HEK293 (cell line): Measurements from ENCODE around the gene GUCY2D.

Experiments used
- TRIM28 ChIP-seq: IDR thresholded peaks from 2 replicates; pipeline ENCODE4 v1.6.1; 2011; ENCODE audit warnings: low read length, control low read depth, borderline replicate concordance
- ZNF558 ChIP-seq: fragments of 450-650 bp; formaldehyde crosslinking; IDR thresholded peaks from 2 replicates; pipeline ENCODE4 v1.5.1; 2016; ENCODE audit warnings: missing biosample characterization, missing genetic modification characterization
- TF ChIP-seq, protein P1 (sequence below): fragments of 450-650 bp; formaldehyde crosslinking; IDR thresholded peaks from 2 replicates; pipeline ENCODE4 v1.5.1; 2016; ENCODE audit warnings: missing biosample characterization, missing genetic modification characterization
- TF ChIP-seq, protein P2 (sequence below): fragments of 450-650 bp; formaldehyde crosslinking; IDR thresholded peaks from 2 replicates; pipeline ENCODE4 v1.5.1; 2016; ENCODE audit warnings: missing biosample characterization, missing genetic modification characterization

DNA sequence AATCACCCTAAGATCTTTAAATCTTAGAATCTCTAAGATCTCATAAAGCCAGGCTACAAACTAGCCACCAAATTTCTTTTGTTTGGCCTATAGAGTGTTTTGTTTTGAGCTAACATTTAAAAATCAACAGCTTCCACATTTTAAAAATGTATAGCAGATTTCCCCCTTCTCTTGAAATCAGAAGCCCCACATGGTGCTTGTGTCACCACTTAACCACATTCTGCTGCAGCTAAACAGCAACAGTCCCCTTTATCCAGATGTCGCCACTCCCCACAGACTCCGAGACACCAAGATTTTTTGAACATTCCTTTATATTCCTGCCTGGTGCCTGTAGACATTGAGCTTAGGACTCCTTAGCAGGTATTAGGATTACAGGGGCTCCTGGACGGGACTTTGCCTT, 16.0 kb downstream of the GUCY2D start:
- TF ChIP-seq, protein P1, sequence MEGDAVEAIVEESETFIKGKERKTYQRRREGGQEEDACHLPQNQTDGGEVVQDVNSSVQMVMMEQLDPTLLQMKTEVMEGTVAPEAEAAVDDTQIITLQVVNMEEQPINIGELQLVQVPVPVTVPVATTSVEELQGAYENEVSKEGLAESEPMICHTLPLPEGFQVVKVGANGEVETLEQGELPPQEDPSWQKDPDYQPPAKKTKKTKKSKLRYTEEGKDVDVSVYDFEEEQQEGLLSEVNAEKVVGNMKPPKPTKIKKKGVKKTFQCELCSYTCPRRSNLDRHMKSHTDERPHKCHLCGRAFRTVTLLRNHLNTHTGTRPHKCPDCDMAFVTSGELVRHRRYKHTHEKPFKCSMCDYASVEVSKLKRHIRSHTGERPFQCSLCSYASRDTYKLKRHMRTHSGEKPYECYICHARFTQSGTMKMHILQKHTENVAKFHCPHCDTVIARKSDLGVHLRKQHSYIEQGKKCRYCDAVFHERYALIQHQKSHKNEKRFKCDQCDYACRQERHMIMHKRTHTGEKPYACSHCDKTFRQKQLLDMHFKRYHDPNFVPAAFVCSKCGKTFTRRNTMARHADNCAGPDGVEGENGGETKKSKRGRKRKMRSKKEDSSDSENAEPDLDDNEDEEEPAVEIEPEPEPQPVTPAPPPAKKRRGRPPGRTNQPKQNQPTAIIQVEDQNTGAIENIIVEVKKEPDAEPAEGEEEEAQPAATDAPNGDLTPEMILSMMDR (tag by site-specific recombination) = no peak
- TF ChIP-seq ZNF558 (no peak), TRIM28 (no peak)
- TF ChIP-seq, protein P2, sequence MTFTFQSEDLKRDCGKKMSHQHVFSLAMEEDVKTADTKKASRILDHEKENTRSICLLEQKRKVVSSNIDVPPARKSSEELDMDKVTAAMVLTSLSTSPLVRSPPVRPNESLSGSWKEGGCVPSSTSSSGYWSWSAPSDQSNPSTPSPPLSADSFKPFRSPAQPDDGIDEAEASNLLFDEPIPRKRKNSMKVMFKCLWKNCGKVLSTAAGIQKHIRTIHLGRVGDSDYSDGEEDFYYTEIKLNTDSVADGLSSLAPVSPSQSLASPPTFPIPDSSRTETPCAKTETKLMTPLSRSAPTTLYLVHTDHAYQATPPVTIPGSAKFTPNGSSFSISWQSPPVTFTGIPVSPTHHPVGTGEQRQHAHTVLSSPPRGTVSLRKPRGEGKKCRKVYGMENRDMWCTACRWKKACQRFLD (tag by site-specific recombination) = no peak
